ENCODE results near the gene OR5B21. TPM values are rescaled to one million over a fixed set of nuclear protein-coding genes. Genes with fewer than 3 reads are reported as not detected.

OR5B21 gene
- total and polyA plus RNA-seq, 5 donors: not detected

DNA sequence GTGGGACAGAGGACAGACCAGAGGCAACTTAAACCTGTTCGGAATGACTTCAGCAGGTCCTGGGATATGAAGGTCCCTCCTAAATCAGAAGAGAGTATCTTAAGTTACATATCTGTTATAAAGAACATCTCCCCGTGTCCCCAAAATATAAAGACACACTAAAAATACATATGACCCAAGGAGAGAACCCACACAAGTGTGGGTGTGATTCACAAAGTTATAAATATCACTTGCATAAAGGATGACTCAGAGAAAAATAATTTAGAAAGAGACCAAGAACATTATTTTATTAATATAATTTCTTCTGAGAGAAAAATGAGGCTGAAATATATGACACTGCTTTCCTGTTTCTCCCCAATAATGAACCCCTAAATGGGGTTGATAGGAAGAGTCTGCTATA, 14.2 kb downstream of the OR5B21 start:
- intact Hi-C loops (cut with DNase I): no loop called here
- DNase-seq (no peak), ATAC-seq (no peak)
- no peaks in the 10 kb centered on the region for H3K4me1 ChIP-seq (ENCODE audit: control insufficient read depth, insufficient read depth, low read length)
- no peak overlapping the region for H3K4me3 ChIP-seq (ENCODE audit: low read length)
- no peaks in the 10 kb centered on the region for H3K27me3 ChIP-seq (ENCODE audit: control insufficient read depth, insufficient read depth)
- no peaks in the 10 kb centered on the region for H3K9me3 ChIP-seq (ENCODE audit: control insufficient read depth, low read length)
- 70% methylated on average over 2 of the region's 2 CpGs for WGBS
- H3K27ac ChIP-seq (ENCODE audit: low read length): no peak overlapping the region

DNA sequence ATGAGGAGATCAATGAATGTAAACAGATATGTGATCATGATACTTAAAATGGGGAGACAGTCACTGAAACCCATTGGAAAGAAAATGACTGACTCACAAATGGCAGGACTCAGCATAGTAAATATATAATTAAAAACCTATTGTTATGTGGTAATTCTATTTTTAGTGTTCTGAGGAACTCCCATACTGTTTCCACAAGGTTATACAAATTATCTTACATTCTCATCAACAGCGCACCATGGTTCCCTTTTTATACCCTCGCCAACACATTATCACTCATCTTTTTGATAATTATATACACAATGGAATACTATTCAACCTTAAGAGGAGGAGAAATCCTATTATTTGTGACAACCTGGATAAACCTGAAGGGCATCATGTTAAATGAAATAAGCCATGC, 17.1 kb downstream of the OR5B21 start:
- Histone ChIP-seq H3K4me1 (ENCODE audit: control insufficient read depth, insufficient read depth, low read length) (no peaks in the 10 kb centered on the region), H3K4me3 (ENCODE audit: low read length) (no peak overlapping the region), H3K27me3 (ENCODE audit: control insufficient read depth, insufficient read depth) (no peaks in the 10 kb centered on the region), H3K27ac (ENCODE audit: low read length) (no peak overlapping the region), H3K9me3 (ENCODE audit: control insufficient read depth, low read length) (no peaks in the 10 kb centered on the region)
- 71% methylated on average over 2 of the region's 2 CpGs for WGBS
- no peak for ATAC-seq
- intact Hi-C loops (cut with DNase I): no loop called here
- DNase-seq: no peak

DNA sequence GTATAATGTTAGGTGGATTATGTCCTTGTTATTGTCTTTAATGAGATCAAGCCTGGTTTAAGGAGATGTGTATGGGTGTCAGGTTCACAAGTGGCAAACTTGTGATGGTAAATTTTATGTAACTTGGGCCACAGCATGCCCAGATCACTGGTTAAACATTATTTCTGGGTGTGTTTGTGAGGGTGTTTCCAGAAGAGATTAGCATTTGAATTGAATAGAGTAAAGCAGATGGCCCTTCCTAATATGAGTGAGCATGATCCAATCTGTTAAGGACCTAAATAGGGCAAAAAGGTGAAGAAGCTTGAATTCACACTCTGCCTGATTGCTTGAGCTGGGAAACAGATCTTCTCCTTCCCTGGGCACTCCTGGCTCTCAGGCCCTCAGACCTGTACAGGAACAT, 20.7 kb downstream of the OR5B21 start:
- no peak overlapping the region for H3K4me3 ChIP-seq (ENCODE audit: low read length)
- no peak for ATAC-seq
- no peaks in the 10 kb centered on the region for H3K27me3 ChIP-seq (ENCODE audit: control insufficient read depth, insufficient read depth)

DNA sequence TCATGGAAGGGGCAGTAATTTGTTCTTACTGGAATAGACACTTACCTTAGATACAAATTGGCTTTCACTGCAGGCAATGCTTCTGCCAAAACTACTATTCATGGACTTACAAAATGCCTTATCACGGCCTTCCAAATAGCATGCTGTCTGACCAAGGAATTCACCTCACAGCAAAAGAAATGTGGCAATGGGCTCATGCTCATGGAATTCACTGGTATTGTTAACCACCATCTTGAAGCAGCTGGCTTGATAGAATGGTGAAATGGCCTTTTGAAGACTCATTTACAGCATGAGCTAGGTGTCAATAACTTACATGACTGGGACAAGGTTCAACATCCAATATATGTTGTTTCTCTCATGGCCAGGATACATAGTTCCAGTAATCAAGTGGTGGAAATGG, 21.9 kb downstream of the OR5B21 start:
- WGBS: 87% methylated on average over 1 of the region's 1 CpG
- DNase-seq: no peak
- H3K4me1 ChIP-seq (ENCODE audit: control insufficient read depth, insufficient read depth, low read length): no peaks in the 10 kb centered on the region
- no peaks in the 10 kb centered on the region for H3K9me3 ChIP-seq (ENCODE audit: control insufficient read depth, low read length)
- no peaks in the 10 kb centered on the region for H3K27me3 ChIP-seq (ENCODE audit: control insufficient read depth, insufficient read depth)
- no peak overlapping the region for H3K27ac ChIP-seq (ENCODE audit: low read length)
- ATAC-seq: no peak
- intact Hi-C loops (cut with DNase I): no loop called here
- H3K4me3 ChIP-seq (ENCODE audit: low read length): no peak overlapping the region

More for the DNA sequence above, 20.7 kb downstream of the OR5B21 start:
- no peaks in the 10 kb centered on the region for H3K9me3 ChIP-seq (ENCODE audit: control insufficient read depth, low read length)
- no peak for DNase-seq
- no peaks in the 10 kb centered on the region for H3K4me1 ChIP-seq (ENCODE audit: control insufficient read depth, insufficient read depth, low read length)
- intact Hi-C loops (cut with DNase I): no loop called here
- H3K27ac ChIP-seq (ENCODE audit: low read length): no peak overlapping the region

DNA sequence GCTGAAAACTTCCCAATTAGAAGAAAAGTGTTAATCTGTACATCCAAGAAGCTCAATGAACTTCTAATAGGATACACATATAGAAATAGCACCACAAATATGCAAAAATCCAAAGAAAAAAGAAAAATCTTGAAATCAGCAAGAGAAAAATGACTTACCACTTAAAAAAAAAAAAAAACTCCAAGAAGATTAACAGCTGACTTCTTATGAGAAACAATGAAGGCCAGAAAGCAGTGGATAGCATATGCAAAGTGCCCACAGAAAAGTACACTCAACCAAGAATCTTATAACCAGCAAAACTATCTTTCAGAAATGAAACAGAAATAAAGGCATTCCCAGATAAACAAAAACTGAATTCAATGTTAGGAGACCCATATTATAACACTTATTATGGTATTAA, 36.0 kb downstream of the OR5B21 start:
- H3K4me3 ChIP-seq (ENCODE audit: low read length): no peak overlapping the region
- no peak for ATAC-seq
- no peaks in the 10 kb centered on the region for H3K27me3 ChIP-seq (ENCODE audit: control insufficient read depth, insufficient read depth)
- H3K9me3 ChIP-seq (ENCODE audit: control insufficient read depth, low read length): no peaks in the 10 kb centered on the region
- intact Hi-C loops (cut with DNase I): no loop called here
- DNase-seq: no peak
- no peaks in the 10 kb centered on the region for H3K4me1 ChIP-seq (ENCODE audit: control insufficient read depth, insufficient read depth, low read length)
- H3K27ac ChIP-seq (ENCODE audit: low read length): no peak overlapping the region

DNA sequence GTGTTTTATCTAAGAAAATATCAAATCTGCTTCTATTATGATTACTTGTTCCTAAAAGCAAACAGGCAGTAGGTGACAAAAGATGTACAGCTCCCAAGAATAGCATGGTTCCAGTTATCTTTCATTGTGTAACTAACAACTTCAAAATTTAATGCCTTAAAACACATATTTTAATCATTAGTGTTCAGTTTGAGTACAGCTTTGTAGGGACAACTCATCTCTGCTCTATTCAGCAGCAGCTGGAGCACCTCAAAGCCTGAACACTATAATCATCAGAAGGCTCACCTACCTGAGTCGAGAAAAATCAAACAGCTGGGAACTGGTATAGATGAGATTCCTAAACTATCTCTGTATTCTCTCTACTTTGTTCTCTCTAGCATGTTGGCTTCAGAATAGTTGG, 41.6 kb downstream of the OR5B21 start:
- H3K9me3 ChIP-seq (ENCODE audit: control insufficient read depth, low read length): no peaks in the 10 kb centered on the region
- H3K4me1 ChIP-seq (ENCODE audit: control insufficient read depth, insufficient read depth, low read length): no peaks in the 10 kb centered on the region
- intact Hi-C loops (cut with DNase I): no loop called here
- no peaks in the 10 kb centered on the region for H3K27me3 ChIP-seq (ENCODE audit: control insufficient read depth, insufficient read depth)
- whole genome bisulfite sequencing: 75% methylated on average over 1 of the region's 1 CpG
- ATAC-seq (no peak), DNase-seq (no peak)
- H3K27ac ChIP-seq (ENCODE audit: low read length): no peak overlapping the region
- no peak overlapping the region for H3K4me3 ChIP-seq (ENCODE audit: low read length)

DNA sequence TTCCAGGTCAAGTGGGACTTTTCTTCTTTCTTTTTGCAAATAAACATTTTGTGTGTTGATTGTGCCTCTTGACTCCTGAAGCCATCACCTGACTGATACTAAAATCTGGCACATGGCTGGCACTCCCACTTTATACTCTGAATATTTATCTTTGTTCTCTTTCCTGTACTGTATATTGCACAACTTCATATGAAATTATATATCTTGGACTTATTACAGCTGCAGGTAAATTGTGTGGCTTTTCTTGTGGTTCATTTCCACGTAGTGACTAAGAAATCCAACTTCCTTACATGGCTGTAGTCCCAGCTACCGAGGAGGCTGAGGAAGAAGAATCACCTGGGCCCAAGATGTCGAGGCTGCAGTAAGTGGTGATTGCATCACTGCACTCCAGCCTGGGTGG, 42.2 kb downstream of the OR5B21 start:
- no peak overlapping the region for H3K4me3 ChIP-seq (ENCODE audit: low read length)
- no peaks in the 10 kb centered on the region for H3K9me3 ChIP-seq (ENCODE audit: control insufficient read depth, low read length)
- DNase-seq (no peak), ATAC-seq (no peak)
- no peak overlapping the region for H3K27ac ChIP-seq (ENCODE audit: low read length)
- 62% methylated on average over 3 of the region's 3 CpGs for WGBS
- H3K27me3 ChIP-seq (ENCODE audit: control insufficient read depth, insufficient read depth): no peaks in the 10 kb centered on the region
- intact Hi-C loops (cut with DNase I): no loop called here
- H3K4me1 ChIP-seq (ENCODE audit: control insufficient read depth, insufficient read depth, low read length): no peaks in the 10 kb centered on the region

Other genes with a start within 250 kb of the OR5B21 start
- not detected for gene OR10W1, start 239.8 kb downstream of the OR5B21 start, total RNA-seq
- gene OR10W1, start 239.8 kb downstream of the OR5B21 start, polyA plus RNA-seq: not detected
- gene OR5B17, start 149.0 kb downstream of the OR5B21 start, total RNA-seq: not detected
- not detected for gene OR5B17, start 149.0 kb downstream of the OR5B21 start, polyA plus RNA-seq
- not detected for gene OR5B3, start 101.2 kb downstream of the OR5B21 start, total RNA-seq
- gene OR5B3, start 101.2 kb downstream of the OR5B21 start, polyA plus RNA-seq: not detected
- not detected for gene OR5B2, start 80.0 kb downstream of the OR5B21 start, total RNA-seq
- gene OR5B2, start 80.0 kb downstream of the OR5B21 start, polyA plus RNA-seq: not detected
- not detected for gene OR5B12, start 65.9 kb downstream of the OR5B21 start, total RNA-seq
- not detected for gene OR5B12, start 65.9 kb downstream of the OR5B21 start, polyA plus RNA-seq
- 1 to 10 TPM; 4.6 to 7.1 (median 6.4) TPM for gene LPXN, start 67.8 kb upstream of the OR5B21 start, total RNA-seq
- 3.0 TPM for gene LPXN, start 67.8 kb upstream of the OR5B21 start, polyA plus RNA-seq
- gene ZFP91, start 71.0 kb upstream of the OR5B21 start, total RNA-seq: 10 to 100 TPM; 53.3 to 60.9 (median 55.8) TPM
- gene ZFP91, start 71.0 kb upstream of the OR5B21 start, polyA plus RNA-seq: 16.7 TPM
- gene CNTF, start 114.6 kb upstream of the OR5B21 start, total RNA-seq: 1 to 10 TPM in 3 of 4 donors, under 1 TPM in 1; 0.91 to 2.7 (median 1.1) TPM
- gene CNTF, start 114.6 kb upstream of the OR5B21 start, polyA plus RNA-seq: 0.59 TPM
- under 1 TPM in 1 of 4 donors, not detected in 3; 0.39 TPM for gene GLYAT, start 223.8 kb upstream of the OR5B21 start, total RNA-seq
- 0.57 TPM for gene GLYAT, start 223.8 kb upstream of the OR5B21 start, polyA plus RNA-seq

Data from right cardiac atrium (tissue), 5 donors.